Measurements from ENCODE around the gene UACA.

UACA gene

DNA sequence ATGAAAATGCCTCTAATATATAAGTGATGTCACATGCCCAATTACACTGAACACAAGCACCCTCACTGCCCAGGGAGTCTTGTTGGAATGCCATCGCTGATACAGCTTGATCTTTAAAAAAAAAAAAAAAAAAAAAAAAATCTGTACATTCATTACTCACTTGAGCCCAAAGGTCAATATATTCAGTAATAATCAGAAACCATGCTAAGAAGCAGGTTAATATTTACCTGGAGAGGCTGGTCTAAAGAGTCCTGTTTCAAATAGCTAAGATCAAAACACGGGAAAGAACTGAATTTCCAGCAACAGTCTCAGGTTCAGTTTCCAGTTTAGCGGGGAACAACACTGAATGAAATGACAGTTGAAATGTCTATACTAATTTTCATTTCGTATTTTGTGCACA is 109.9 kb downstream of the UACA start:
- DNase-seq: no peak

GRCh38 chr15:70652341-70652740 is 111.0 kb downstream of the UACA start:
- no peak for DNase-seq

GRCh38 chr15:70651303-70651845 is 112.0 kb downstream of the UACA start:
- no peak for DNase-seq

DNA sequence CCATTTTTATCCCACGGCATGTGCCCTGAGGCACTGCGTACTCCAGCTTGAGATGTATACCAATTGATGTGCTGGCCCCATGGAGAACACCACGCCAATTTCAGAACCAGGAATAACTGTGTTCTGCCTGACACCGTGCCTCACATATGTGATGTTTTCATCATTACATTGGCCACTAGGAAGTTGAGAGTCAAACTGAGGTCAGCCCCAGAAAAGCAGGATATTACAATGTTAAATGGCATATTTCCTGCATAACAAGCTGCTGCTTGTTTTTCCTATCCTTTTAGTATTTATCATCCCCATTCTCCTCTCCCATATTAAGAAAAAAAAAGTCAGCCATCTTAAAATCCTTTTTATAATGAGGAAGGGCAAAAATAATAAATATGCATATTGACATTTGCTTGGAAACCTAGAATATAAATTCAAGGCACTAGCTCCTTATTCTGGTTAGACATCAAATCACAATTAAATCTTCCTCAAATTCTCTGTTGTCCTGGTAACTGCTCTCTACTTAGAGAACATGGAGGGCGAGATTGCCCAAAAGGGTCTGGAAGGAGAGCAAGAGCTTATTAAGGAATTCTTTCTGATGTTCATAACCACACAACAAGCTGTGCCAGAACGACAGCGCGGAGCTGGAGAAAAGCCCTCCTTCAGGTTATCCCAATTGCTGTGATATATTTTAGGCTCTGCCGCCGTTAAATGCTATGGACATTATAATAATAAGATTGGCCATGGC is 112.6 kb downstream of the UACA start:
- no peak for DNase-seq

DNA sequence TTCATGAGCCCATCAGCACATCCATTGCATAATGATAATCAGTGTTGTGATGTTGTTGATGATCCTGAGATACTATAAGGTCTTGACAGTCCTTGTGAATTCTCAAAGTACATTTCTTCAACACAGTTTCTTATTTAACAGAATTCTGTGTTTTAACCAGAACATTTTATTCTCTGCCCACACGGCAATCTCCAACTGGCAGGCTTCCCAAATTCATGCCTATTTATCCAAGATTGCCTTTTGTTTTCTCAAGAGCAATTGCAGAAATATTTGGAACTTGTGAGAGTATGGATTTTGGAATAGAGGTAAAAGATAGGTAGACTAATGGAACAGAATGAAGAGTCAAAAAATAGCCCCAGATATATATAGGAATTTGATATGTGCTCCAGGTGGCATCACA is 116.0 kb downstream of the UACA start:
- DNase-seq: no peak

- DNase-seq: no peak
Measured at GRCh38 chr15:70646169-70646568, 117.2 kb downstream of the UACA start.

DNA sequence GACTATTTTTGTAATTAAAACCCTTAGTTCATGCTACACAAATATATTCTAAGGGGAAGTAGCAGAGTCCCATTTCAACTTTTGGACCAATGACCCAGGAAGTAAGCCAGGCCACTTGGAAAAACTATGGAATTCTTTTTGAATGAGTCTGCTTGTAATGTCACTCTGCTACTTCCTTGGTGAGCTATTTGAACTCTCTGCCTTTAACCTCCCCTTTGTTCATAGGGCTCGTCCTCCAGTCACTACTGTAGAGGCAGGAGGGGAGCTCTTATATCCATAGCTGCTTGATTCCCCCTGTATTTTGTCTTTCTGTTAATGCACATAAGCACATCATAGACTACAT is 119.6 kb downstream of the UACA start:
- no peak for DNase-seq

DNA sequence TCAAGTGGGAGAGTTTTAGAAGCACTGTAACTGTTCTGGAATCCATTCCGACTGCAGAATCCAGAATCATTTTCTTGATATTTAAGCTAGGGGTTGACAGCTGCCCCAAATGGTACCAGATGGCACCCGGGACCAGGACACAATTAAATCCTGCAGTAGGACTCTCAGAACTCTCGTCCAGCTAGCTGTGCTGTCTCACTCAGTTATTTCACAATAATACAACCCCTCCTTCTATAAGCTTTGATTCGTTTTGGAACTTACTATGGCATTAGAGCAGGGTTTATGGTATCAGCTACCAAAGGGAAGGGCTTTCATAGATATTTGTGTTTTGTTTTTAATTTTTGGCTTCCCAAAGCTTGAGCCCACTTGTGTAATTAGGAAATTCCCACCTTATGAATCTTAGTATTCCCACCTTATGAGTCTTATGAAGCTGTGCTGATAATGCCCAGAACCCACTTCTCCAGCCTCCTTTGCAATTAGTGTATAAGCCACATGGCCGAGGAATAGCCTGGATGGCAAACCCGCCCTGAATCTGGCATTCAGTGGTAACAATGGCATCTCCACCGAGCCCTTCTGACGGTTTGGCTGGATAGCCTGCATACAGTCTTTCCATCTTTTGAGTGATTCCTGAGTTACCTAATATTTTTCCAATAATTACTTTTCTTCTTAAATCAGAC is 120.1 kb downstream of the UACA start:
- no peak for DNase-seq

DNA sequence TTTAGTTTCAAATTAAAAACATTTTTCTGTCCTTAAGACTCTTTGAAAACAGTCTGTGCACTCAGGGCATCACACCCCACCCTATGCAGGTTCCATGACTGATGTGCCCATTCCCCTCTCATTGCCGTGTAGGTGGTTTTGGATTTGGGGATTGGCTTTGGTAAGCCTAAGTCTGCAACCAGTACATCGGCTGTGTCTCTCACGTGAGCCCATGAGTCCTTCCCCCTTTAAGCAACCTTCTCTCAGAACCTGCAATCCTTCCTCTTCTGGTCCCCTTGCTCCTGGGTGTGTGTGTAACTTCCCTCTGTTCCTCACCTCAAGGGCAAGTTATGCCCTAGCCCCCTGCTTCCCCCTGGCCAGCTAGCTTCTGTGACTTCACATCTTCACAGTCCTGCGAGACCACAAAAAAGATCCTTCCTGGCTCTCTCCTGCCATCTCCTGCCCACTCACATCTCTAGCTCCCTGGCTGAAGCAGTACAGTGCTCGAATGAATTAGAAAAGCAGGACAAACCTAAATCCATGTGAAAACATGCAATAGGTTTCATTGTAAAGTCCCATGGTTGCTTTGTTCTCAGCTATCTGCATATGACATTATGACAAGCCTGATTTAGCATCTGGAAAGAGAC is 126.7 kb downstream of the UACA start:
- DNase-seq: no peak

DNA sequence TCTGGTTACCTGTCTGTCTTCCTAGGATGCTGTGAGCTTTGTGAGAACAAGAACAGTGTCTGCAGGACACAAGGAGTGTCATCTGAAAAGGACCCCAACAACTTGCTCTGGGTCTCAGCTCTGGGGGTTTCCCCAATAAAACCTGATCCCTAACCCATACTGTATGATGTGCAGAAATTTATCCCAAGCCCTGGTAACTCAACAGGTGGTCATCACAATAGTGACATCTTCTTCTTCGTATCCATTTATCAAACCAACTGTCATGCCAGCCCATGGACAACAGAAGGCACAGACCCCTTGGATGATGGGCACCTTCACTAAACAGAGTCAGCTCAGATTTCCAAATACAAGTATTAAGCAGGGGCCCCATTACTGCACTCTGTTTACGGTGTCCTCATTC is 127.5 kb downstream of the UACA start:
- DNase-seq: no peak

- DNase-seq: no peak
Measured at GRCh38 chr15:70633991-70634390, 129.4 kb downstream of the UACA start.

GRCh38 chr15:70633103-70633831 is 130.1 kb downstream of the UACA start:
- DNase-seq: no peak

- no peak for DNase-seq
Measured at GRCh38 chr15:70632491-70633102, 130.8 kb downstream of the UACA start.

DNA sequence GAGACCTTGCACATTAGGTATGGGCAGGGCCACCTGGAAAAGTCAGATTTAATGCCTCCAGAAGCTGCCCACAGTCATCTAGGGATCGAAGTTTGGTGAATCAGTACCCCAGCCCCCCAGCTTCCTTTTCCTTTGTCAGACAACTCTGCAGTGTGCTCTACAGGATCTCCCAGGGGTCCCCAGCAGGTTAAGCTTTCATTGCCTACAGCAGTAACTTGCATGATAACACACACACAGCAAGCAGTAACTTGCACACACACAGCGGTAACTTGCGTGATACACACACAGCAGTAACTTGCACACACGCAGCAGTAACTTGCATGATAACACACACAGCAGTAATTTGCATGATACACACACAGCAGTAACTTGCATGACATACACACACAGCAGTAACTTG is 131.3 kb downstream of the UACA start:
- no peak for DNase-seq

DNA sequence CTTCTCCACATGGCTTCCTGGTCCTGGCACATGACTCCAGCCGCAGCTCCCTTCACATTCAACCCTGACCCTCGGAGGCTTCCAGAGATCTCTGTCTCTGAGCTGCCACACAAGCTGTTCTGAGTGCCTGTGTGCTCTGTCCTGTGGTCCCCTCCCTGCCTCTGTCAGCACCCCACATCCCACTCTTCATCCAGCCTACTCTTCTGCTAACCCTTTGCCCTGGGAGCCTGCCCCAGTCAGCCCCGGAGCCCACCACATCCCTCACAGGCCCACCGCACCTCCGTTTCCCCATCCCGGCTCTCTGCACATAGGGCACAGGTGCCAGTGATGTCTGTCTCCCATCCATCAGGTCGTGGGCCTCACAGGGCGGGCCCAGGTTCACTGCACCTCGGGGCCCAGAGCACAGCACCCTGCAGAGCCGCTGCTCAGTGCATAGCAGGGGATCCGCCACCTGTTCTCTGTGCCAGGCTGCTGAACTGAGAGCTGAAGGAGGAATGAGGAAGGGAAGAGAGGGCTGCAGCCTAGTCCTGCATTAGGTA is 133.6 kb downstream of the UACA start:
- no peak for DNase-seq

GRCh38 chr15:70628549-70628896 is 134.8 kb downstream of the UACA start:
- DNase-seq: no peak

DNA sequence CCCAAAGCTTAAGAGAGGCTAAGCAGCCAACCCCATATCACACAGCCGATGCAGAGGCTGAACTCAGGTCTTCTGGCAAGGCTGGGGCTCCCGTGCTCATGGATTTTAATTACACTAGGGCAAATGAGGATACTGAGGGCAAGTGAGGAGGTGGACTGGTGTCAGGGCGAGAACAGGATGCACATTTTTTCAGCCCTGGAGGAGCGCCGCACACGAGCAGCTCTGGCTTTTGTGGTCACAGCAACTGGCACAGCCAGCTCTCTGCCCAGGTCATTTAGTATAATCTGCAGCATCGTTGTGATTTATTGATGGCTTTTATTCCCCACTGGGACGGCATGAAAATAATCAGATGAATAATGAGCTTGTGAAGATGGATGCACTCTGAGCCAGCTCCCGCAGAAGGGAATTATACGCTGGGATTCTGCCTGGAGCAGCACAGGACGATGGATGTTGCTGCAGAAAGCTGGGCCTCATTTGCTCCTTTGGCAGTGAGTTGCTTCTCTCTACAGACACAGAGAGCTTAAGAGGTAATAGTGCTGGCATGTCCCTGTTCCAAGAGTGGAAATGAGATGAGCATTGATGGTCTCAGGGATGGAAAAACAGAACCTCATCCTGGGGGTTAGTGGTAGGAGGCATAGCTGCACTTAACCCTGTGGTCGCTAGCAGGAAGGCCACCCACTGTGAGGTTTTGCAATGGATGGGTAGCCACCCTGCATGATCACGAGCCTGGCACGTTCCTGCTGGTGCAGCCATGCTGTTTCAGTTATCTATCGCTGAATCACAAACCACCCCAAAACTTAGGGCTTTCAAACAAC is 135.4 kb downstream of the UACA start:
- DNase-seq: no peak

- no peak for DNase-seq
Measured at GRCh38 chr15:70627322-70627721, 136.0 kb downstream of the UACA start.

DNA sequence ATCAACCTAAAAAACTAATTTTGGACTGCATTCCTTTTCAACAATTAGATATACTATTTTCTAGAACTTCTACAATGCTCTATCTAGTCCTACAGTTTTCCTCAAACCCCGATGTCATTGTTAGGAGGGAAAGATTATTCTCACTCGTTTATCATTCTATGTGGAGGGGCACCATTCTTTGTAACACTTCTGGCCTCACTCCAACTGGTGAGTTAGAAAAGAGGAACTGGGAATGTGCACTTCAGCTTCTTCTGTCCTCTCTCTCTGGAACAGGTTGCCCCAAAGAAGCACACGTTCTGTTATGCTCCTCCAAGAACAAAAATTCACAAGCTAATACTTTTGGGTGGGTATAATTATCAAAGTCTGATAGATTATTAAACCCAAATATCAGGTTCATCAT is 137.9 kb downstream of the UACA start:
- DNase-seq: no peak

GRCh38 chr15:70625011-70625410 is 138.3 kb downstream of the UACA start:
- no peak for DNase-seq

- DNase-seq: no peak
Measured at GRCh38 chr15:70618929-70619328, 144.4 kb downstream of the UACA start.

DNA sequence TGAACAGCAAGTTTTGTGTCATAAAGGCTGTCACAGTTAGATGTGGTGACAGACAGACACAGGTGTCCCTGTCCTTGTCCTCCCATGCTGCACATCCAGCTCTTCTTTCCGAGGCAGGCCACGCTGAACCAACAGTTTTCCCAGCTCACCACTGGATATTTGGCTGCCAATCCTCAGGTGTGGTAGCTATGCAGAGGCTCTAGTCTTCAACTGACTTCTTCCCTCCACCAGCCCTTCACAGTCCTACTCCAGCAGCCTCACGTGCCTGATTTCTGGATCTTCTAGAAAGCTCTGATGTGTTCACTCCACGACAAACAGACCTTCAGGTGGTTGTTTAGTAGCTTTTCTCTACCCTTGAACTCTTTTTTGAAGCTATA is 145.5 kb downstream of the UACA start:
- DNase-seq: no peak

Data from T-helper 2 cell (primary cell).